Right lung (tissue), 5 donors: ENCODE measurements around the gene ABCG1. TPM values are rescaled to one million over a fixed set of nuclear protein-coding genes. Genes with fewer than 3 reads are reported as not detected.

Source experiments
- DNase-seq, 2 donors: peaks; one replicate each; pipeline ENCODE4 v3.0.0-alpha.2; 2013
- polyA plus RNA-seq, 5 donors: library from polyadenylated mRNA; unstranded; fragments of 120-200 nt; gene quantifications; one replicate each; pipeline versions ENCODE4 v1.2.1 to v1.2.3, GENCODE V29; 2013; ENCODE audit warnings: inconsistent platforms in 1 of 5, low replicate concordance in 1 of 5; ENCODE audit not compliant: insufficient read length in 5 of 5, insufficient read depth in 1 of 5

The ABCG1 gene
- polyA plus RNA-seq, 5 donors = 6.7 to 10.1 (median 8.8) TPM

DNA sequence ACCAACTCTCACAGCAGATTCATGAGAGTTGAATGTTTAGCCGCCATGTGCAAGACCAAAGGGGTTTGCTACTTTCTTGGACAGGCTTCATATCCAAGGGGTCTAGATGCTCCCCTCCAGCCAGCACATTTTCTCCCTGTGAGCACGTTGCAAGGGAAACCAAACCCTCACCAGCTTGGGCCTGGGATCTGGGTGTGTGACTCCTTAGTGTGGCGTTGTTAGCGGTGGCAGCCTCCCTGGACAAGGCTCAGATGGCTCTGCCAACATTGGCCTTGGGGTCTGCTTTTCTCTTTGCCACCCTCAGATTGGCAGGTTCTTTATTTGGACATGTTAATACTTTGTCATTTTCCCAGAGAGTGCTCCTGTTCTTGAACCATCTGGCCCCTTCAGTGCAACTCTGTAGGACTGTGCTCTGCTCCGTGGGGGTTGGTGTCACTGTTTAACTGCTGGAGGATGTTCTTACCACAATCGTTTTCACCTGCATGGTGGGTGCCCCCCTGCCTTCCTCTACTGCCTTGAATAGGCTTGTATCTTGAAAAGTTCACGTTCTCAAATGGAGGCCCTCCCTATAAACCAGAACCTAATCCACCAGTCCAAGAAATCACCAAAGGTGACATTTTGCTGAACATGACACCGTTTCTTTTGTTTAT, 13.4 kb downstream of the ABCG1 start:
- DNase-seq = no peak

GRCh38 chr21:42233067-42233961, 14.4 kb downstream of the ABCG1 start:
- DNase-seq = peak; percentile 83 to 84

GRCh38 chr21:42234041-42234440, 15.1 kb downstream of the ABCG1 start:
- DNase-seq = no peak

GRCh38 chr21:42234464-42235241, 15.7 kb downstream of the ABCG1 start:
- DNase-seq = peak in 1 of 2 donors; percentile 67

GRCh38 chr21:42235593-42235992, 16.7 kb downstream of the ABCG1 start:
- DNase-seq = no peak

GRCh38 chr21:42236014-42236413, 17.1 kb downstream of the ABCG1 start:
- no peak for DNase-seq

DNA sequence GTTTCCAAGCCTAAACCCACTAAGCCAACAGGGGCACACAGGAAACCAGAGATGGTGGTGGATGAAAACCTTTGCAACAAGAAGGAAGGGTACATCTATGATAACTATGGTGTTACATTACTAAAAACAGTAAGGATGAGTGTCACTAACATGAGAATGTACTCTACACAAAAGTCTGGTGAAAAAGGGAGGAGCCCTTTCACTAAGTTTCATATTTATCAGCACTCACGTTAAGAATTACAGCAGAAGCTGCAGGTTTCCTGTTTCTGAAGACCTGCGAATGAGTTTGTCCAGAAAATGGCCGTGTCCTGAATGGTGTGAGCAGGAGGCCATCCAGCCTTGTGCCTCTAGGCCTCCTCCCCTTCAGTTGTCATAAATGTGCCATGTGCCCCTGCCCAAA, 17.8 kb downstream of the ABCG1 start:
- no peak for DNase-seq

DNA sequence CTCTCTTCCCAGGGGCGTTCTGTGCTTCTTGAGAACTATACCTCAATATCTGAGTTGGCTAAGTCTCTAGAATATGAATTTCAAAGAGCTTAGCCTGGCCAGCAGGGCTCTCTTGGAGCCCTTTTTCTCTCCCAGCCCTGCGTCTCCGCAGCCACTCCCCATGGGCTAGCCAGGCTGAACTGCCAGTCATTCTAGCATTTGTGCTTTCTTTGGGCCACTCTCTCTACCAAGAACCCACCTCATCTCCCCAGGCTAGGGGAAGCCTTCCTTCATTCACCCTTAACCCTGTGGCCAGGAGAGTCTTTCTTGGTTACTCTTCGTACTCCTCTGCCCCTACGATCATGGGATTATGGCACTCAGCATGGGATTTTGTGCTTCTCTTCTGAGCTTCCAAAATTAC, 18.2 kb downstream of the ABCG1 start:
- no peak for DNase-seq

DNA sequence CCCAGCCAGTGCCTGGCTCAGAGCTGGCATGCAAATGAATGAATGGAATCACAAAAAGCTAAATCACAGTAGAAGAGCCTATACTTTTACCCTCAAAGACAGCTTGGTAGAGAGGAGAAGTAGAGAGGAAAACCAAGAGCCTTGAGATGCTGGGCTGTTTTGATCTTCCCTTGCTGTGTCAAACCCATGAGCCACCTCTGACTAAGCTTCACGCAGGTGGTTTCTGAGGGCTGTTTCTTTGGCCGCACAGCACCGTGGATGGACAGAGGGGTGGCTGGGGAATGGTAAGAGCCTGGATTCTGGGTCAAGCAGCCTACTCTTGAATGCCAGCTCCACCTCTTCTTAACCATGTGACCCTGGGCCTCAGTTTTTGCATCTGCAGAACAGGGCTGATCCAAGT, 18.6 kb downstream of the ABCG1 start:
- DNase-seq = no peak

DNA sequence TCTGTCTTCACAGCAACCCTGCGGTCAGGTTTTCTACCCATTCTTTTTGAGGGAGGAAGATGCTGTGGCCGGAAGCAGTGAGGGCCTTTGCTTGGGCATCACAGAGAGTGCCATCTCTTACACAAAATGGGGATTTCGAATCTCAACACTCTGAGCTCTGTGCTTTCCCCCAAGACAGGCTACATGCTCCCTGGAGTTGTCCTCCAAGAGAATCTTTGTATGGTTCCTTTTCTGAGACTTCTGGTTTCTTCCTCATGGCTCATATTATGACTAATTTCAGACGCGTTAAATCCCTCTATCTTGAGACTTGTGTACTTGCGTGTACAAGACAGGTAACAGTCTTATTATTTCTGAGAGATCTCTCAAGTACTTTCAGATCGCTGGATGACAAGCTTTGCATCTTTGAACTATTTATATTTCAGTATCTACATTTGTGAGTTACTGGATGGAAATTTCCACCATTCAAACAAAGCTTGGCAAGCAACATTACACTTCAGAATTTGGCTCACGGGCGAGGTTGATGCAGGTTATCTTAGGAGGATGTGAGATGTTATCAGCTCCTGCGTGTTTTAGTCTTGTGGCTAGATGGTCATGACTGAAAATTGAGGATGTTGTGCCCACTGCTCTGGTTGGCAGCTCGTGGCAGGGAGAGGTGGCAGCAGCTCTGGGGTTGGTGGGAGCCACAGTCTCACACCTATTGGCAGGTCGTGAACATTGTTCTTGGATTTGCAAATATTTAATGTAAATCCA, 19.4 kb downstream of the ABCG1 start:
- no peak for DNase-seq

GRCh38 chr21:42239556-42239955, 20.6 kb downstream of the ABCG1 start:
- DNase-seq = no peak

- DNase-seq = no peak
Observed at GRCh38 chr21:42239973-42240372, 21.0 kb downstream of the ABCG1 start.

DNA sequence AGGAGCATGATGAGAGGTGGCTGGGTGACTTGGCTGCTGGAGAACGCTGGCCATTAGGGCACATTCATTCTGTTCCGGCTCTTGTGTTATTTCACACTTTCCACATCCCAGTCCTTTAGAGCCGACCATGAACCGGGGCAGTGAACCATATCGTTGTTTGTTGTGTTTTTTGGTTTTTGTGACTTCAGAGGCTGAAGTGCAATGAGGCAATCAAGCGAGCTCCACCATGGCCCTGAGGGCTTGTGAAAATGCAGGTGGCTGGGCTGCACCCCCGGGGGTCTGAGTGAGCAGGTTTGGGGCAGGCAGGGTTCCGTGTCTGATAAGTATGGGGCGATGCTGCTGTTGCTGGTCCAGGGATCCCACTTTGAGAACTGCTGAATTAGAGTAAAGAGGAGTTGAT, 23.7 kb downstream of the ABCG1 start:
- no peak for DNase-seq

DNA sequence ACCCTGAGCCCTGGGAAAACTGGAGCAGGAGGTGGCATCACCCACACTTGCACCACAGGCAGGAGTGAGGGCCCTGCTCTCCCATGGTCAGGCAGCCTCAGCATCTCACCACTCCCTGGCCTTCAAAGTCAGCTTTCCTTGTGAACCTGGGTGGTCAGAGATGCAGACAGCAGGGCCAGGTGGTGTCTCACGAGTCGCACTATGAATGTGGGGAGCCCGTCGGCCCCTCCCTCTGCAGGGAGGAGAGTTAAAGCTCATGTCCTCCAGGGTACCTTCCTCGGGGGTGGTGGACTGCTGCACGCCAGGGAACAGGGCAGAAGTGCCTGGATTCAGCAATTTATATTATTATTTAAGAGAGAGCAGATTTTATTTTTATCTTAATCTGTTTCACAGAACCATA, 24.1 kb downstream of the ABCG1 start:
- DNase-seq = no peak

GRCh38 chr21:42245331-42246193, 26.6 kb downstream of the ABCG1 start:
- no peak for DNase-seq

DNA sequence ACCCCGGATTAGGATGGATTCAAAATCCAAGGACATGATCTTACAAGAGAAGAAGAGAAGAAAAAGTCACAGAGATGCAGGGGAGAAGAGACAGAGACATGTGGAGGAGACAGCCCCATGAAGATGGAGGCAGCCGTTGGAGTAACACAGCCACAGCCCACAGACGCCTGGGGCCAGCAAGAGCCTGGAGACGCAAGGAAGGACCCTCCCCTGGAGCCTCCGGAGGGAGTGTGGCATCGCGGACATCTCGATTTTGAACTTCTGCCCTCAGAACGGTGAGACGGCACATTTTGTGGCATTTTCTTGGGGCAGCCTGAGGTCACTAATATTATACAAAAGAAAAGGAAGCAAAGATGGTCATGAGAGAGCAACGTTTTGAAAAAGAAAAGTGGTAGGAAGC, 28.8 kb downstream of the ABCG1 start:
- no peak for DNase-seq

- no peak for DNase-seq
Observed at GRCh38 chr21:42248241-42248640, 29.3 kb downstream of the ABCG1 start.

- no peak for DNase-seq
Observed at GRCh38 chr21:42248783-42249597, 30.1 kb downstream of the ABCG1 start.
